HG03196 (cell line): ENCODE results near the gene RXFP1.

Experiments used
- ATAC-seq: cut with Tn5 transposase; IDR thresholded peaks from one replicate; pipeline ENCODE4 v1.9.1; 2021; ENCODE audit not compliant: unreplicated experiment

The RXFP1 gene

GRCh38 chr4:158669310-158669709, 147.6 kb downstream of the RXFP1 start:
- ATAC-seq, result no peak

GRCh38 chr4:158670975-158671664, 149.4 kb downstream of the RXFP1 start:
- ATAC-seq, result peak; percentile 34

GRCh38 chr4:158671665-158671914, 149.9 kb downstream of the RXFP1 start, which contains the start of gene C4orf46:
TSS of gene C4orf46 (minus strand) at chr4:158671887. CDS start at chr4:158671801, 86 bp downstream.
- no peak for ATAC-seq

GRCh38 chr4:158671915-158672806, 150.5 kb downstream of the RXFP1 start, which contains the start of gene ETFDH:
TSS of gene ETFDH (plus strand) at chr4:158672296. CDS start at chr4:158672457, 161 bp downstream.
- peak; percentile 91 for ATAC-seq

GRCh38 chr4:158673633-158674032, 152.0 kb downstream of the RXFP1 start:
- ATAC-seq, result no peak

- no peak for ATAC-seq
Measured at GRCh38 chr4:158676076-158676475, 154.4 kb downstream of the RXFP1 start.

GRCh38 chr4:158678767-158679166, 157.1 kb downstream of the RXFP1 start:
- ATAC-seq, result no peak

- ATAC-seq, result no peak
Measured at GRCh38 chr4:158681629-158682028, 159.9 kb downstream of the RXFP1 start.

GRCh38 chr4:158682066-158682465, 160.4 kb downstream of the RXFP1 start:
- no peak for ATAC-seq

- ATAC-seq, result no peak
Measured at GRCh38 chr4:158688813-158689212, 167.1 kb downstream of the RXFP1 start.
